PC-3 (cell line): ENCODE measurements around the gene PPP1R3E.

Experiments used
- CTCF ChIP-seq: fragments of 300-600 bp; sonication (generic); conservative IDR thresholded peaks from 2 replicates; pipeline ENCODE4 v1.5.1; 2017; ENCODE audit warnings: antibody characterized with exemption, low read depth, mild to moderate bottlenecking, low read length
- EZH2 ChIP-seq: fragments of 300-600 bp; sonication (generic); IDR thresholded peaks from one replicate; pipeline ENCODE4 v1.6.1; 2017; ENCODE audit warnings: antibody characterized with exemption, mild to moderate bottlenecking, low read length; ENCODE audit not compliant: unreplicated experiment
- EZH2phosphoT487 ChIP-seq: fragments of 300-600 bp; sonication (generic); IDR thresholded peaks from 2 replicates; pipeline ENCODE4 v1.6.1; 2018; ENCODE audit warnings: mild to moderate bottlenecking, antibody characterized with exemption, low read length, borderline replicate concordance

- no peak for TF ChIP-seq CTCF
- no peak for TF ChIP-seq EZH2
- no peak for TF ChIP-seq EZH2phosphoT487
These were observed 21.8 kb upstream of the PPP1R3E start for GRCh38 chr14:23324455-23324846.
